Measurements from ENCODE around the gene LAMC2. TPM values are rescaled to one million over a fixed set of nuclear protein-coding genes. Genes with fewer than 3 reads are reported as not detected.

LAMC2 gene
- total RNA-seq, 1 donor from 2014 or later: 24.9 TPM

DNA sequence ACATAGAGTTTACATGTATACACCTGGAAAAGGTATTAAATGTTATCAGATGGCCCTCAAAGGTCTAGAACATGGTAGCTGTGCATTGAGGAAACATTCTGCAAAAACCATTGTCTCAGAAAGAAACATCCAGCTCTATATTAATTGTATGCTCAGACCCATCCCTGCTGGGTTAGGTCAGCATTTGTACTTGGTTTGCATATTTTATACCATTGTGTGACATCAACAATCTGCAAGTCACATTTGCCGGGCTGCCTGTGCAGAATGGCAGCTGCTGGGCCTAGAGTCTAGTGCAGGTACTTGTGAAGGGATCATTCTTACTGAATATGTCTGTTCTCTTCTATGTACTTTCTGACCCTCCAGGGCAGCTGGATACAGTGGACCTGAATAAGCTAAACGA is 43.9 kb upstream of the LAMC2 start:
- intact Hi-C loops (cut with DNase I): no loop called here
- no peak overlapping the region for H3K4me3 ChIP-seq
- DNase-seq (no peak), ATAC-seq (no peak)
- TF ChIP-seq, protein P1, sequence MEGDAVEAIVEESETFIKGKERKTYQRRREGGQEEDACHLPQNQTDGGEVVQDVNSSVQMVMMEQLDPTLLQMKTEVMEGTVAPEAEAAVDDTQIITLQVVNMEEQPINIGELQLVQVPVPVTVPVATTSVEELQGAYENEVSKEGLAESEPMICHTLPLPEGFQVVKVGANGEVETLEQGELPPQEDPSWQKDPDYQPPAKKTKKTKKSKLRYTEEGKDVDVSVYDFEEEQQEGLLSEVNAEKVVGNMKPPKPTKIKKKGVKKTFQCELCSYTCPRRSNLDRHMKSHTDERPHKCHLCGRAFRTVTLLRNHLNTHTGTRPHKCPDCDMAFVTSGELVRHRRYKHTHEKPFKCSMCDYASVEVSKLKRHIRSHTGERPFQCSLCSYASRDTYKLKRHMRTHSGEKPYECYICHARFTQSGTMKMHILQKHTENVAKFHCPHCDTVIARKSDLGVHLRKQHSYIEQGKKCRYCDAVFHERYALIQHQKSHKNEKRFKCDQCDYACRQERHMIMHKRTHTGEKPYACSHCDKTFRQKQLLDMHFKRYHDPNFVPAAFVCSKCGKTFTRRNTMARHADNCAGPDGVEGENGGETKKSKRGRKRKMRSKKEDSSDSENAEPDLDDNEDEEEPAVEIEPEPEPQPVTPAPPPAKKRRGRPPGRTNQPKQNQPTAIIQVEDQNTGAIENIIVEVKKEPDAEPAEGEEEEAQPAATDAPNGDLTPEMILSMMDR (IDR thresholded peaks at IDR 0.05): no peak
- peaks cover 15% of the 10 kb centered on the region for H3K4me1 ChIP-seq
- H3K9me3 ChIP-seq: no peaks in the 10 kb centered on the region
- H3K27ac ChIP-seq: no peak overlapping the region
- H3K27me3 ChIP-seq (ENCODE audit: low read depth): no peaks in the 10 kb centered on the region
- peaks cover 51% of the 10 kb centered on the region for H3K36me3 ChIP-seq

DNA sequence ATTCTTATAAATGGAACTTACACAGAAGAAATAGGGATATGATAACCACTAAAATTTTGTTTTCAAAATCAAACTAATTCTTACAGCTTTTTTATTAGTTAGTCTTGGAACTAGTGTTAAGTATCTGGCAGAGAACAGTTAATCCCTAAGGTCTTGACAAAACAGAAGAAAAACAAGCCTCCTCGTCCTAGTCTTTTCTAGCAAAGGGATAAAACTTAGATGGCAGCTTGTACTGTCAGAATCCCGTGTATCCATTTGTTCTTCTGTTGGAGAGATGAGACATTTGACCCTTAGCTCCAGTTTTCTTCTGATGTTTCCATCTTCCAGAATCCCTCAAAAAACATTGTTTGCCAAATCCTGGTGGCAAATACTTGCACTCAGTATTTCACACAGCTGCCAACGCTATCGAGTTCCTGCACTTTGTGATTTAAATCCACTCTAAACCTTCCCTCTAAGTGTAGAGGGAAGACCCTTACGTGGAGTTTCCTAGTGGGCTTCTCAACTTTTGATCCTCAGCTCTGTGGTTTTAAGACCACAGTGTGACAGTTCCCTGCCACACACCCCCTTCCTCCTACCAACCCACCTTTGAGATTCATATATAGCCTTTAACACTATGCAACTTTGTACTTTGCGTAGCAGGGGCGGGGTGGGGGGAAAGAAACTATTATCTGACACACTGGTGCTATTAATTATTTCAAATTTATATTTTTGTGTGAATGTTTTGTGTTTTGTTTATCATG is 42.3 kb upstream of the LAMC2 start:
- Histone ChIP-seq H3K9me3 (no peaks in the 10 kb centered on the region), H3K4me3 (no peak overlapping the region), H3K4me1 (peaks cover 11% of the 10 kb centered on the region), H3K27ac (no peak overlapping the region), H3K27me3 (ENCODE audit: low read depth) (no peaks in the 10 kb centered on the region), H3K36me3 (peaks cover 37% of the 10 kb centered on the region)
- intact Hi-C loops (cut with DNase I): no loop called here
- TF ChIP-seq, protein P1 (IDR thresholded peaks at IDR 0.05): no peak
- no peak for ATAC-seq
- no peak for DNase-seq

DNA sequence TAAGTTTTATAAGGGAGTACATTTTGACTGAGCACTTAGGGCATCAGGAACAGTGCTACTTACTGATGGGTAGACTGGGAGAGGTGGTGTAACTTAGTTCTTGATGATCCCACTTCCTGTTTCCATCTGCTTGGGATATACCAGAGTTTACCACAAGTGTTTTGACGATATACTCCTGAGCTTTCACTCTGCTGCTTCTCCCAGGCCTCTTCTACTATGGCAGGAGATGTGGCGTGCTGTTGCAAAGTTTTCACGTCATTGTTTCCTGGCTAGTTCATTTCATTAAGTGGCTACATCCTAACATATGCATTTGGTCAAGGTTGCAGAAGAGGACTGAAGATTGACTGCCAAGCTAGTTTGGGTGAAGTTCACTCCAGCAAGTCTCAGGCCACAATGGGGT is 41.3 kb upstream of the LAMC2 start:
- no peaks in the 10 kb centered on the region for H3K9me3 ChIP-seq
- H3K27me3 ChIP-seq (ENCODE audit: low read depth): no peaks in the 10 kb centered on the region
- intact Hi-C loops (cut with DNase I): no loop called here
- TF ChIP-seq, protein P1 (IDR thresholded peaks at IDR 0.05): no peak
- no peak overlapping the region for H3K27ac ChIP-seq
- H3K4me3 ChIP-seq: no peak overlapping the region
- DNase-seq (no peak), ATAC-seq (no peak)
- peaks cover 36% of the 10 kb centered on the region for H3K36me3 ChIP-seq
- H3K4me1 ChIP-seq: peaks cover 1% of the 10 kb centered on the region

DNA sequence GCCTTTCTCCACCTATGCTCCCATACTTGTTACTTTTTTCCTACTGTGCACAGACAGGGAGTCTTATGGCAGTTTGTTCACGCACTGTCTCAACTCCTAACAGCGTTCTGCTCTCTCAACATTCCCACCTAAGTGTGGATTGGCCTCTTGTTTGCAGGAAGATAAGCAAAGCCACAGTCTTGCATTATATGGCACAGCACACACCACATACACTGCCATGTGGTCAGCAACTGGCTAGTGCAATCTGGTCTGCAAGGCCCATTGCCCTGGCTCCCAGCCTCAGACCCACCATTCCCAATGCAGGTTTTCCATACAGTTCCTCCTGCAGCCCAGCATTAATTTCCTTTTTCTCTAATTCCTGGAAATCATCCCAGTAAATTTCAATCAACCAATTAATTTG is 38.3 kb upstream of the LAMC2 start:
- Histone ChIP-seq H3K4me1 (no peaks in the 10 kb centered on the region), H3K36me3 (peaks cover 19% of the 10 kb centered on the region), H3K27ac (no peak overlapping the region), H3K9me3 (no peaks in the 10 kb centered on the region), H3K4me3 (no peak overlapping the region), H3K27me3 (ENCODE audit: low read depth) (no peaks in the 10 kb centered on the region)
- intact Hi-C loops (cut with DNase I): no loop called here
- DNase-seq (no peak), ATAC-seq (no peak)
- TF ChIP-seq, protein P1 (IDR thresholded peaks at IDR 0.05): no peak

DNA sequence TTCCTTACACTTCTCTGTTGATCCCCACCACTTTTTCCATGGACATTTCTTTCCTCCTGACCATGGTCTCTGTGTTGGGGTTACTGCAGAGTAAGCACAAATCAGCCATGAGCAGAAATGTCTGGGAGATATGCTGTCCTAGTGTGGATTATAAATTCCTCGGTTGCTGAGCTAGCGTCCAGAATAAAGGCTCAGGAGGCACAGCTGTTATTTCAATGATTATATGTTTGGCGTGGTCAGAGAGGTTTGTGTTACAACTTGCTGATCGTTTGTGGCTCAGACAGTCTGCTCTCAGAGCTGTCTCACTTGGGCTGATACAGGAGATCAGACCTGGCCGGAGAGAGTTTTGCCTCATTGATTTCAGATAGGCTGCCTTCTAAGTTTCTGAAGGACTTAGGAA is 37.5 kb upstream of the LAMC2 start:
- Histone ChIP-seq H3K27me3 (ENCODE audit: low read depth) (no peaks in the 10 kb centered on the region), H3K9me3 (no peaks in the 10 kb centered on the region), H3K4me3 (no peak overlapping the region), H3K36me3 (peaks cover 10% of the 10 kb centered on the region), H3K27ac (peak overlapping the region; percentile 49), H3K4me1 (no peaks in the 10 kb centered on the region)
- peak in 1 of 2 donors; percentile 34 for ATAC-seq
- no peak for DNase-seq
- TF ChIP-seq, protein P1 (IDR thresholded peaks at IDR 0.05): no peak
- intact Hi-C loops (cut with DNase I): no loop called here
